ENCODE measurements around the gene GARIN5B. TPM values are rescaled to one million over a fixed set of nuclear protein-coding genes. Genes with fewer than 3 reads are reported as not detected.

Gene GARIN5B
- total RNA-seq, 1 donor from 2014 or later: not detected

DNA sequence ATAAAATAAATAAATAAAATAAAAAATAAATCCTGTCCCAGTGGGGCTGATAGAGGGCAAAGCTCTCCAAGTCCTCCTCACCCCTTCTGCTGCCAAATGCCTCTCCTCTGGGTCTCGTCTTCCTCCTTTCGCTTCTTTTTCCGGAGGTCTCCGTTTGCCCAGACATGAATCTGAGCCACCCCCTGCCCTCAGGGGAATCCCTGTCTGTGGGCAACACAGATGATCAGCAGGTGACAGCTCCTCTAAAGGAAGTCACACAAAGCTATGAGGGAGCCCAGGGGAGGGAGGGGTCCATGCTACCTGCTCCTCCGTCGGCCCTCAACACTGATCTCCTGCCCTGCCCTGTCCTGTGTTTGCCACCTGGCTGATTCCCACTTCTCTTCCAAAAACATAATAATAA, 38.4 kb downstream of the GARIN5B start:
- H3K4me3 Mint-ChIP-seq (ENCODE audit: unreplicated experiment): no peak overlapping the region
- no peaks in the 10 kb centered on the region for H3K4me1 Mint-ChIP-seq (ENCODE audit: unreplicated experiment)
- peaks cover 7% of the 10 kb centered on the region for H3K36me3 Mint-ChIP-seq (ENCODE audit: low read depth, unreplicated experiment)
- H3K27ac Mint-ChIP-seq (ENCODE audit: unreplicated experiment): no peak overlapping the region
- H3K27me3 Mint-ChIP-seq (ENCODE audit: unreplicated experiment): peaks cover 8% of the 10 kb centered on the region
- H3K9me3 Mint-ChIP-seq (ENCODE audit: unreplicated experiment): no peaks in the 10 kb centered on the region
- no peak for DNase-seq (ENCODE audit: low spot score)
- TF ChIP-seq, protein P1, sequence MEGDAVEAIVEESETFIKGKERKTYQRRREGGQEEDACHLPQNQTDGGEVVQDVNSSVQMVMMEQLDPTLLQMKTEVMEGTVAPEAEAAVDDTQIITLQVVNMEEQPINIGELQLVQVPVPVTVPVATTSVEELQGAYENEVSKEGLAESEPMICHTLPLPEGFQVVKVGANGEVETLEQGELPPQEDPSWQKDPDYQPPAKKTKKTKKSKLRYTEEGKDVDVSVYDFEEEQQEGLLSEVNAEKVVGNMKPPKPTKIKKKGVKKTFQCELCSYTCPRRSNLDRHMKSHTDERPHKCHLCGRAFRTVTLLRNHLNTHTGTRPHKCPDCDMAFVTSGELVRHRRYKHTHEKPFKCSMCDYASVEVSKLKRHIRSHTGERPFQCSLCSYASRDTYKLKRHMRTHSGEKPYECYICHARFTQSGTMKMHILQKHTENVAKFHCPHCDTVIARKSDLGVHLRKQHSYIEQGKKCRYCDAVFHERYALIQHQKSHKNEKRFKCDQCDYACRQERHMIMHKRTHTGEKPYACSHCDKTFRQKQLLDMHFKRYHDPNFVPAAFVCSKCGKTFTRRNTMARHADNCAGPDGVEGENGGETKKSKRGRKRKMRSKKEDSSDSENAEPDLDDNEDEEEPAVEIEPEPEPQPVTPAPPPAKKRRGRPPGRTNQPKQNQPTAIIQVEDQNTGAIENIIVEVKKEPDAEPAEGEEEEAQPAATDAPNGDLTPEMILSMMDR (IDR thresholded peaks at IDR 0.05; ENCODE audit: unreplicated experiment): no peak

DNA sequence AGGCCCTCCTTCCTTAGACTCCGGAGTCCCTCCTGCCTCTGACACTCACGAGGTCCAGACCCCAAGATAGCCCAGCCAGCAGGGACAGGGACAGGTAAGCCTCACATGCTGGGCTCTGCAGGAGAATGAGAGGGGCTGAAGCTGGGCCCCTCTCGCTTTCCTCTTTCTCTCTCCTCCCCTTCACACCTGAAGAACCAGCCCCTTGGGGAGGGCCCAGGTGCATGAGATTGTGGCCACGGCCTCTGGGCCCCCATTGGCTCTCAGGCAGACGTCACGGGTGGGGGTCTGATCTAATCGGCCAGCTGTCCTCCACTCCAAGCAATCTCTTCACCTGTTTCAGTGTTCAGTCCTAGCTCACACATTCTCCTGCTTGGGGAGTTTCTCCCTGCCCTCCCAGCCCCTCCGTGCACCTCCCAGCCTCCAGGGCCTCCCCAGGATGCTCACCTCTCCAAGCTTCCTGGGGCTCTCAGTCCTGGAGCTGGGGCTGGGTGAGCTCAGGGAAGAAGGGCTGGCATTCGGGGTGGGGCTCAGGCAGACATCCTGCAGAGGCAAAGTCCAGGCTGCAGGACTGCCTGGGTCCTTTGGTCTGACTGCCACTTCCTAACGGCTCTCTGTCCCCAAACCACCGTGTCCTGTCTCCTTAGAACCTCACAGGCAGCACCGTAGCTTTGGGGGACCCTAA, 40.7 kb downstream of the GARIN5B start:
- no peak for DNase-seq (ENCODE audit: low spot score)
- Mint-ChIP-seq H3K4me3 (ENCODE audit: unreplicated experiment) (no peak overlapping the region), H3K36me3 (ENCODE audit: low read depth, unreplicated experiment) (peaks cover 7% of the 10 kb centered on the region), H3K4me1 (ENCODE audit: unreplicated experiment) (no peaks in the 10 kb centered on the region), H3K9me3 (ENCODE audit: unreplicated experiment) (no peaks in the 10 kb centered on the region), H3K27me3 (ENCODE audit: unreplicated experiment) (peaks cover 8% of the 10 kb centered on the region), H3K27ac (ENCODE audit: unreplicated experiment) (no peak overlapping the region)
- TF ChIP-seq, protein P1 (IDR thresholded peaks at IDR 0.05; ENCODE audit: unreplicated experiment): no peak

DNA sequence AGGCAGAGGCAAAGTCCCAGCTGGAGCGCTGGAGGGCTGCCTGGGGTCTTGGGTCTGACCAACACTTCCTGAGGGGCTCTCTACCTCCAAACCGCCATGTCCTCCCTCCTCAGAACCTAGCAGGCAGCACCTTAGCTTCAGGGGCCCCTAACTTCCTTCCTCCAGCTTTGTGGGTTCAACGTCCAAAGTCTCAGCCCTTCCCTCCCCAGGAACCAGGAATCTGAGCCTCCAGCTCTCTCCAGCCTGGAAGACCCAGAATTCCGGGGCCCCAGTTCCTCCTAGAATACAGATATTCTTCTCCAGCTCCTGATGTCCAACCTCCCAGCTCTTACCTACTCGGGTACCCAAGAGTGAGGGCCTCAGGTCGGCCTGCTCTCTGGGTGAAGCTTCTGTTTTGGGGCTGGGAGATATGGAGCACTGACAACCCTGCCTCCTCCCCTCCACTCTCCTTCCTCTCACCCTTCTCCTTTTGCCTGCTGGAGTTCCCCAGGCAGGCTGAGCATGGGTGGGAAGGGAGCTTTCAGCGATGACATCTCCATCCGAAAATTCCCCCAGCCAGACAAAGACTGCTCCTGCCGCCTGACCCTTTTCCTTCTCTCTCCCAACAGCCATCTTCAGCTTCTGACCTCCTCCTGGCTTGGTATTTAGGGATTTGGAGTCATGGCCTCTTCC, 41.5 kb downstream of the GARIN5B start:
- no peak overlapping the region for H3K27ac Mint-ChIP-seq (ENCODE audit: unreplicated experiment)
- no peak for DNase-seq (ENCODE audit: low spot score)
- H3K27me3 Mint-ChIP-seq (ENCODE audit: unreplicated experiment): peaks cover 8% of the 10 kb centered on the region
- TF ChIP-seq, protein P1 (IDR thresholded peaks at IDR 0.05; ENCODE audit: unreplicated experiment): no peak
- no peaks in the 10 kb centered on the region for H3K9me3 Mint-ChIP-seq (ENCODE audit: unreplicated experiment)
- peaks cover 7% of the 10 kb centered on the region for H3K36me3 Mint-ChIP-seq (ENCODE audit: low read depth, unreplicated experiment)
- no peaks in the 10 kb centered on the region for H3K4me1 Mint-ChIP-seq (ENCODE audit: unreplicated experiment)
- H3K4me3 Mint-ChIP-seq (ENCODE audit: unreplicated experiment): no peak overlapping the region

DNA sequence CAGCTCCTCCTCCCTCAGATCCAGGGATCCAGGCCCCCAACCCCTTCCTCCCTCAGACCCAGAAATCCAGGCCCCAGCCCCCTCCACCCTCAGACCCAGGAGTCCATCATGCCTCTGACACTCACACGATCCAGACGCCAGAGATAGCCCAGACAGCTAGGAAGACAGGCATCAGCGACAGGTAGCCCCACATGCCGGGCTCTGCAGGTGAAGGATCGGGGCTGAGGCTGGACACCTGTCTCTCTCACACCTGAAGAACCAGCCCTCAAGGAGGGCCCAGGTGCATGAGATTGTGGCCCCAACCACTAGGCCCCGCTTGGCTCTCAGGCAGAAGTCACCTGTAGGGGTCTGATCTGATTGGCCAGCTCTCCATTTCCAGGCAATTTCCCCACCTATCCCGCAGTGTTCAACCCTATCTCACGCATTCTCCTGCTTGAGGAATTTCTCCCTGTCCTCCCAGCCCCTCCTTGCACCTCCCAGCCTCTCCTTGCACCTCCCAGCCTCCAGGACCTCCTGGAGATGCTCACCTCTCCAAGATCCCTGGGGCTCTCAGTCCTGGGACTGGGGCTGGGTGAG, 42.1 kb downstream of the GARIN5B start:
- H3K27ac Mint-ChIP-seq (ENCODE audit: unreplicated experiment): no peak overlapping the region
- peaks cover 7% of the 10 kb centered on the region for H3K36me3 Mint-ChIP-seq (ENCODE audit: low read depth, unreplicated experiment)
- no peak for DNase-seq (ENCODE audit: low spot score)
- no peaks in the 10 kb centered on the region for H3K4me1 Mint-ChIP-seq (ENCODE audit: unreplicated experiment)
- no peaks in the 10 kb centered on the region for H3K9me3 Mint-ChIP-seq (ENCODE audit: unreplicated experiment)
- peaks cover 6% of the 10 kb centered on the region for H3K27me3 Mint-ChIP-seq (ENCODE audit: unreplicated experiment)
- H3K4me3 Mint-ChIP-seq (ENCODE audit: unreplicated experiment): no peak overlapping the region
- TF ChIP-seq, protein P1 (IDR thresholded peaks at IDR 0.05; ENCODE audit: unreplicated experiment): no peak

DNA sequence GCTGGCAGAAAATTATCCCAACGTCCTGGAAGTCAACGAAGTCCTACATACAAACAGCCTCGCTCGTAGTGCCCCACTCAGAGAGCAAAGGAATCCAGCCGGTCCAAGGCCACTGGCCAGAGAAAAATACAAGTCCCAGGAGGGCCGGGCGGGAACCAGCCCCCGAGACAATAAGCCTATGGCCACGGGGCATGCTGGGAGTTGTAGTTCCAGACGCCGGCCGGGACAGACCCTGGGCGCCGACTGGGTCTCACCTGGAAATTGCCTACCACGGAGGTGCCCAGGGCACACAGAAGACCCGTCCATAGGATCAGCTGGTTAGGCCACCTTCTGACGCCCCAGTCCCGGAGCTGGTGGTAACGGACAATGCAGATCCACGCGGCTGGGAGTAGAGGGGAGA, 43.3 kb downstream of the GARIN5B start:
- peak; percentile 74 for DNase-seq (ENCODE audit: low spot score)
- H3K27ac Mint-ChIP-seq (ENCODE audit: unreplicated experiment): no peak overlapping the region
- no peaks in the 10 kb centered on the region for H3K9me3 Mint-ChIP-seq (ENCODE audit: unreplicated experiment)

More for the DNA sequence above, 43.3 kb downstream of the GARIN5B start:
- Mint-ChIP-seq H3K4me1 (ENCODE audit: unreplicated experiment) (no peaks in the 10 kb centered on the region), H3K27me3 (ENCODE audit: unreplicated experiment) (peaks cover 6% of the 10 kb centered on the region), H3K36me3 (ENCODE audit: low read depth, unreplicated experiment) (peaks cover 7% of the 10 kb centered on the region), H3K4me3 (ENCODE audit: unreplicated experiment) (peak overlapping the region; percentile 69)
- TF ChIP-seq, protein P1 (IDR thresholded peaks at IDR 0.05; ENCODE audit: unreplicated experiment): no peak
